OCI-LY3 (cell line): ENCODE results near the gene CDHR5.

Source experiments
- EZH2phosphoT487 ChIP-seq: fragments of 200-600 bp; shearing (Covaris generic); IDR thresholded peaks from 2 replicates; pipeline ENCODE4 v1.6.1; 2018; ENCODE audit warnings: antibody characterized with exemption, mixed run types, low read depth
- TF ChIP-seq, protein P1 (sequence below): fragments of 200-600, 300-600 bp; sonication (generic); IDR thresholded peaks from 2 replicates; pipeline ENCODE4 v1.5.1; 2014; ENCODE audit warnings: antibody characterized with exemption, low read length, low read depth

DNA sequence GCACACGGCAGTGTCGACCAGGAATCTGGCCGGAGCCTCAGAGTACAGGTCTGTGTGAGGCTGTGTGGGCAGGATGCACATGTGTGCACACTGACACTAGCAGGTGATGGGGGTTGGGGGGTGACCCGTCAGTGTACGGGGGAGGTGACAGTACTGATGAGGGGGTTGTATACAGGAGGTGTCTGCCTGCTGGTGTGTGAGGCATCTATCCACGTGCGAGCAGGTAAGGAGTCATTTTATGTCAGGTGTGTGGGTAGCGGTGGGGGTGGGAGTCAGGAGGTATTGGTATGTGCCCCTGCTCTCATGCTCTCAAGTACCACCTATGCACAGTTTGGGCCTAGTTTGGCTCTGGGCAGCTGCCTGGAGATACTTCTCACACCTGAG, 53.0 kb downstream of the CDHR5 start:
- TF ChIP-seq, protein P1, sequence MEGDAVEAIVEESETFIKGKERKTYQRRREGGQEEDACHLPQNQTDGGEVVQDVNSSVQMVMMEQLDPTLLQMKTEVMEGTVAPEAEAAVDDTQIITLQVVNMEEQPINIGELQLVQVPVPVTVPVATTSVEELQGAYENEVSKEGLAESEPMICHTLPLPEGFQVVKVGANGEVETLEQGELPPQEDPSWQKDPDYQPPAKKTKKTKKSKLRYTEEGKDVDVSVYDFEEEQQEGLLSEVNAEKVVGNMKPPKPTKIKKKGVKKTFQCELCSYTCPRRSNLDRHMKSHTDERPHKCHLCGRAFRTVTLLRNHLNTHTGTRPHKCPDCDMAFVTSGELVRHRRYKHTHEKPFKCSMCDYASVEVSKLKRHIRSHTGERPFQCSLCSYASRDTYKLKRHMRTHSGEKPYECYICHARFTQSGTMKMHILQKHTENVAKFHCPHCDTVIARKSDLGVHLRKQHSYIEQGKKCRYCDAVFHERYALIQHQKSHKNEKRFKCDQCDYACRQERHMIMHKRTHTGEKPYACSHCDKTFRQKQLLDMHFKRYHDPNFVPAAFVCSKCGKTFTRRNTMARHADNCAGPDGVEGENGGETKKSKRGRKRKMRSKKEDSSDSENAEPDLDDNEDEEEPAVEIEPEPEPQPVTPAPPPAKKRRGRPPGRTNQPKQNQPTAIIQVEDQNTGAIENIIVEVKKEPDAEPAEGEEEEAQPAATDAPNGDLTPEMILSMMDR, result no peak
- TF ChIP-seq EZH2phosphoT487, result no peak
